SK-N-DZ (cell line): ENCODE measurements around the gene L1CAM.

Experiments
- DNase-seq: peaks from one replicate; pipeline ENCODE4 v3.0.0-alpha.2; 2015; ENCODE audit warnings: low spot score

The L1CAM gene

DNA sequence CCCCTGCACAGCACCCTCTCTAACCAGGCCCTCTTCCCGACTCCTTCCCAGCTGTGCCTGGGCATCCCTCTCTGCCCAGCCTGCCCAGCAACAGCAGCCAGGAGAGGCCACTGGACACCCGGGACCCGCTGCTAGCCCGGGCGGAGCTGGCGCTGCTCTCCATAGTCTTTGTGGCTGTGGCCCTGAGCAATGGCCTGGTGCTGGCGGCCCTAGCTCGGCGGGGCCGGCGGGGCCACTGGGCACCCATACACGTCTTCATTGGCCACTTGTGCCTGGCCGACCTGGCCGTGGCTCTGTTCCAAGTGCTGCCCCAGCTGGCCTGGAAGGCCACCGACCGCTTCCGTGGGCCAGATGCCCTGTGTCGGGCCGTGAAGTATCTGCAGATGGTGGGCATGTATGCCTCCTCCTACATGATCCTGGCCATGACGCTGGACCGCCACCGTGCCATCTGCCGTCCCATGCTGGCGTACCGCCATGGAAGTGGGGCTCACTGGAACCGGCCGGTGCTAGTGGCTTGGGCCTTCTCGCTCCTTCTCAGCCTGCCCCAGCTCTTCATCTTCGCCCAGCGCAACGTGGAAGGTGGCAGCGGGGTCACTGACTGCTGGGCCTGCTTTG is 19.6 kb upstream of the L1CAM start:
- DNase-seq: no peak

- DNase-seq: peak; percentile 10
These were observed 18.3 kb upstream of the L1CAM start, which contains the start of gene AVPR2 for GRCh38 chrX:153903991-153904957. AVPR2 (plus strand) TSS chrX:153904673; CDS start chrX:153905146, 473 bp downstream.

DNA sequence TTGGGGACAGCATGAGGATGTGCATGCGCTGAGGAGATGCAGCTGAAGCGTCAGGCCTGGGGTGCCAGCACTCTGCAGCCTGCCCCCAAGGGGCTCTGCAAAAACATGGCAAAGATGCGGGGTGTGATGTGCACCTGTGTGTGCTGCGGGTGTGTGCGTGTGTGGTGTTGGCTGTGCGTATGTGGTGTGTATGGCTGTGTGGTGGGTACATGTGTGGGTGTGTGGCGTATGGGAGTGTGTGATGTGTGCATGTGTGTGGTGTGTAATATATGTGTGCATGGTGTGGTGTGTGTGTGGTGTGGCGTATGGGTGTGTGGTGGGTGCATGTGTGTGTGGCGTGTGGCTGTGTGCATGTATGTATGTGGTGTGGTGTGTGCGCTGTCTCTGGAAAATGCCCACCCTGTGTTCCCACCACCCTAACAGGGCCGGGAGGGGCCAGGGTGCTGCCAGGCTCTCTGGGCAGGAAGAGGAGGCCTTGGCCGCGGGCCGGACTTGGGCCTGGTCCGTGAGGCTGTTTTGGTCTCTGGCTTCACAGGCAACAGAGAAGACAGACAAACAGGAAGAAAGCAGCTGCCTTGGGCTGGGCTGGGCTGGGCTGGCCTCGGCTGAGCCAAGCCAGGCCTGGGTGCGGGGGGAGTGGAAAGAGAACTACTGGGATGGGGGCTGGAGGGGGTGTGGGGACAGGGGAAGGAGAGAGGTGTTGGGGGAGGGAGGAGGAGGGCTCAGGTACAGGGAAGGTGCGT is 17.4 kb upstream of the L1CAM start:
- DNase-seq: no peak

DNA sequence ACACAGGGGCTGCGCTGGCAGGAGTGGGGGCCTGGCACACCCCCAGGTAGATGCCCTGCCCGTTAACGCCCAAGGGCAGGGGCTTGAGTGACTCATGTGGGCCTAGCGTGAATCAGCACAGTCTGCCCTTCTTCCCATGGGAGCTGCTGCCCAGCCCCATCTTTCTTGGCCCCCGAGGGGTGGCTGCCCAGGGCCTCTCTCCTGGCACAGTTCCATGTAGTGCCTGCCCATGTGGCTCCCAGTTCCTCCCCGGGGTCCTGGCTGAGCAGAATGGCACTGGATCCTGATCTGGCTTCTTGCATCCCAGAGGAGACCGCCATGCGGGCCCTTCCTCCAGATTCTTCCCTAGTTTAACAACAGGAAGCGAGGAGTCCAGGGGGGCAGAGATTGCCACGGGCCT is 16.4 kb upstream of the L1CAM start:
- no peak for DNase-seq

- no peak for DNase-seq
These were observed 15.8 kb upstream of the L1CAM start for GRCh38 chrX:153901753-153902140.

DNA sequence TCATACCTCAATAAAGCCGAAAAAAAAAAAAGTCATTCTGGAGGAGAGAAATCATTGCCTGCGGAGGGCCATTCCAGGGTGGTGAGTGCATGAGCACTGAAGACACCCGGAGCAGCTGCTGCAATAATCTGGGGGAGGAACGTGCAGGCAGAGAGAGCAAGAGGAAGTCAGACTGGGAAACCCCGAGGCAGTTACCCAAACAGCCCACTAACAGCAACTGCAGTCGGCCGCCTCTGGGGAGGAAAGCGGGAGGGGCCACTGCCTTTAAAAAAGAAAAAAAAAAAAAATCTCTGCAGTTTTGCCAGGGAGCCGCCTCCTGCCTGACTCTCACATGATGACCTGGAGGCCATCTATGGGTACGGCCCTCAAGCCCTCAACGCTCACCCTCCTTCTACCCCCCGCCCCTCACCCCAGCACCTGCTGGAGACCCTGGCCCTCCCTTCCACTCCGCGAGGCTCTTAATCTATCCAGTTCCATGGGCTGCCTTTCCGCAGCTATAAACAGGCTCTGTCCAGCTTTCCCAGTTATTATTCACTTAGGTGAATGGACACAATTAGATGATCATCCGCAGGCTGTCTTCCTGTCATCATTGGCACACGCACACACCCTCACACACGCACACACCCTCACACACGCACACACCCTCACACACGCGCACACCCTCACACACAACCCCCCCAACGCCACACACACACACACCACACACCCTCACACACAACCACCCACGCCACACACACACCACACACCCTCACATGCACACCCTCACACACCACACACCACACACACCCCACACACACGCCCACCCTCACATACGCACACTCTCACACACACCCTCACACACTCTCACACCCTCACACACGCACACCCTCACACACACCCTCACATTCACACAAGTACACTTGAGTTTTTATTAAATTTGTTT is 15.1 kb upstream of the L1CAM start:
- DNase-seq: peak; percentile 58

- DNase-seq: no peak
These were observed 11.9 kb upstream of the L1CAM start for GRCh38 chrX:153897899-153898298.

GRCh38 chrX:153889123-153889522 is 3.1 kb upstream of the L1CAM start:
- DNase-seq: no peak

DNA sequence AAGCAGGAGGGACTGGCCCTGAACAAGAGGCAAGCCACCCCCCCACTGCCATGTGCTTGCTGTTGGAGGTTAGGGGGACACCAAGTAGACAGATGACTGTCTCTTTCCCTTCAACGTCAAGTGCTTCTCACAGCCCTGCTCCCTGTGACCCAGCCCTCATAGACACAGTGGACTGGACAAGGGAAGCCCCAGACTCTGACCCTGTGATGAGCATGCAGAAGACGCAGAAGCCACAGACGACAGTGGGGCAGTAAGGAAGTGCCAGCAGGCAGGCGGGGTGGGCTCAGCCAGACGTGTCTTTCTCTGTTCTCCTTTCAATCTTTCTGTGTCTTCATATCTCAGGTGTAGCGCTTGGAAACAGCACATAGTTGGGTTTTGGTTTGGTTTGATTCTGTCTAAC is 2.4 kb upstream of the L1CAM start:
- DNase-seq: no peak

- DNase-seq: no peak
These were observed 1.4 kb upstream of the L1CAM start for GRCh38 chrX:153887385-153887784.

DNA sequence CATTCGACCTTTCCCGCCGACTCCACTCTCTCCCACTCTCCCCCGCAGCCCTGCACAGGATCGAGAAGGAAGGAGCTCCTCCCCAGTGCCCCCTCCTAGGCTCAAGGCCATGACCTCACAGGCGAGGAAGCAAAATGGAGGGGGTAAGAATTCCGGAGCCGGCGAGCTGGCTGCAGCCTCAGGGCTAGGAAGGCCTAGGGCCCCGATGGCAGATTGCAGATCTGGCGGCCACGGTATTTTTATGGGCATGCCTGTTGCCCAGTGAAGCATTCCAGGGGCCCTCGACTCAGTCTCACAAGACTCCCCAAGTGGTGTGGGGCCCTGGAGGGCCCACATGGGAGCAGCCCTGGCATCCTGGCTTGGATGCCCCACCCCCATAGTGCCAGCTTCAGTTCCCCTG is 942 bp upstream of the L1CAM start:
- DNase-seq: no peak

- DNase-seq: no peak
These were observed 675 bp downstream of the L1CAM start for GRCh38 chrX:153885208-153885787.

DNA sequence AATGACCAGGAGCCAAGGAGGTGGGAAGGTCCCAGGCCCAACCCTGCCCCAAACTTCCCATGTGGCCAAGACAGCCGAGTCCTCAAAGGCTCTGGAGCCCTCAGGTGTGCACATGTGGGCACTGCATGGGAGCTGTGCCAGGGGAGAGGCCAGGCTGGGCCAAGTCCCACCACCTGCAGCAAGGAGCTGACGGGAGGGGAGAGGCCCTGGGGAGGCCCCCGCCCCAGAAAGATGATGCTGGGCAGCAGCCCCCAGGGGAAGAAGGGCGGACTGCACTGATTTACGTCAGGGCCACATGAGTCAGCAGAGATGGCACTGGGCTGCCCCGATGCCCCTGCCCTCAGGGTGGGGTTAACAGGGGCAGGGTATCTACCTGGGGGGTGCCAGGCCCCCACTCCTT is 1.4 kb downstream of the L1CAM start:
- DNase-seq: no peak

- no peak for DNase-seq
These were observed 1.8 kb downstream of the L1CAM start for GRCh38 chrX:153884136-153884535.

DNA sequence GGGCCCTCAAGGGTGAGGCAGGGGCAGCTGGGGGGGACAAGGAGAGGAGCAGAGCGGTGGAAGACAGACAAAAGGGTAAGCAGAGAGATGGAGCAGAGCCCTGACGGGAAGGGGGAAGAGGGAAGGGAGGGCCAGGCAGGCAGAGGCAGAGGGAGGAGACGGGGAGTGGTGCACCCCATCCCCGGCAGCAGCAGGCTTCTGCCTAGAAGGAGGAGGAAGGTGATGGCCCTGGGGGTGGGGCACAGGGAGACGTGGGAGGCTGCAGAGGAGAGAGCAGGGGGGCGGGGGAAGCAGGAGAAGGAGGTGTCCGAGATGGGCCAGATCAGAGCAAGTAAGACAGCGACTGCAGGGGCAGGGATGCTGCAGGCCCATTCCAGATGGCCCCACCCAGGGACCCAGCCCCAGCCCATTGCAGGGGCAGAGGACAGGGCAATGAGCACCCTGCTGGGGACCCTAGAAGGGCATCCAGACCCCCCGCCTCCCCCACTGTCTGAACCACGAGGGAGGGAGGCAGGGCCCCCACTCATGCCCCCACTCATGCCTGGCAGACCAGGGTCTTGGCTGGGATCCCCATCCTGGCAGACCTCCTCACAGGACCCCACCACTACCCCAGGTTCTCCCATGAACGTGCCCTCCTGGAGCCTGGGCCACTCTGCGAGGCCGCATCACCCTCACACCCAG is 2.7 kb downstream of the L1CAM start:
- peak; percentile 61 for DNase-seq

- DNase-seq: no peak
These were observed 3.4 kb downstream of the L1CAM start for GRCh38 chrX:153882557-153882956.

GRCh38 chrX:153882086-153882498 is 3.9 kb downstream of the L1CAM start:
- DNase-seq: no peak

- DNase-seq: no peak
These were observed 4.7 kb downstream of the L1CAM start for GRCh38 chrX:153881281-153881680.

GRCh38 chrX:153880440-153880815 is 5.5 kb downstream of the L1CAM start:
- DNase-seq: no peak

GRCh38 chrX:153879741-153880439 is 6.1 kb downstream of the L1CAM start:
- no peak for DNase-seq
